LoVo (cell line): ENCODE results near the gene AKAP9.
"Not testable (repeated sequence)": the region's sequence is repeated elsewhere in the genome, so short reads cannot be mapped to it uniquely, and the experiment has no call there.

Experiments used
- DNase-seq: peaks from one replicate; pipeline ENCODE4 v3.0.0-alpha.2; 2016; ENCODE audit warnings: low spot score

AKAP9 gene

DNA sequence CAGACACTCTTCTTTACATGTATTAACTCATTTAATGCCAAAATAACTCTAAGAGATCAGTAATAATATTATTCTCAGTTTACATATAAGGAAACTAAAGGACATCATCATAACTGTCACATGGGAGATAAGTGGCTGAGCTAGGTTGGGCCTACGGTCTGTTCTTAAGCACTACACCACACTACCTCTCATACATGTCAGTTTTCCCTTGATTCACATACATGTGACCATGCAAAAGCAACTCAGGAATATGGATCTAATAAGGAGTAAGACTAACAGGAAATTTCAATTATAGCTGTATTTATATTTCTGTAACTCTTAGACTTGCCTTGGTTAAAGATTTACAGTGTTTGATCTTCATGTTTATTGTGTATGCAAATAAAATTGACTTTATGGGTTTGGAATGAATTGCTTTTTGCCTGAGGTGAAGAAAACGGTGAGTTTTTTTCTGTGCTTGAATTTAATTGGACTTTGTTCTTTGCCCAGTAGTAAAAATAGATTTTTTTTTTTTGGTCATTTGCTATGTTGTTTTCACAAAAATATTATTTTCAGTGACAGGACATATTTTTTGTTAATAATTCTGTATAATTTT is 123.9 kb downstream of the AKAP9 start:
- DNase-seq, result peak; percentile 29

DNA sequence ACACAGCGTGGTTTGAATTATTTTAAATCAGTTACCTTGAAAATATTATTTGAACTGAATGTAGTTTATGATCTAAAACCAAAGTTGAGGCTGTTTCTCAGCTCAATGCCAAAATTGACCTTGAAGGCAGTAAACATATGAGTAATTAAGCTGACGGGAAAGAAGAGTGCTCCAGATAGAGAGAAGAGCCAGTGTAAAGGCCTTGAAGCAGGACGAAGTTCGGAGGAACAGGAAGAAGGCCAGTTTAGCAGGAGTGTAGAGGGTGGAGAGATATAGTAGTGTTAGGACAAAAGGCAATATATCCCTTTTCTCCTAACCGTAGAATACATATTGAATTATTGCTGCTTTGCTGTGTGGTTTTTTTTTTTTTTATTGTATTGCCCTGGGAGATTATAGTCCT is 130.4 kb downstream of the AKAP9 start:
- no peak for DNase-seq

DNA sequence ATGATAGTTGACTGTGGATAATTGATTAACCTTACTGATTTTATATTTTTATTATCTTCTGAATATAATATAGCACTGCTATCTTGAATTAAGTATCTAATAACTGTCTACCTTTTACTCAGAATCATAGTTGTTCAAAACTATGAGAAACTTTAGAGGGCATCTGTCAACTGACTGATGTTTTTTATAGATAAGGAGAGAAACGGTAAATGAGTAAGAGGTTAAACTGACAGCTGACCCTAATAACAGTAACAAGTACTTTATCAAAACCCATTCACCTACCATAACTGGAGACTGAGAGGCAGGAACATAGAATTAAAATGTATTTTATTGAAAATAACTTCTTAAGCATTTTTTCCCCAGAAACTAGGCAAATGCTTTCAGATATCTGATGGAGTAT is 131.5 kb downstream of the AKAP9 start:
- DNase-seq, result no peak

DNA sequence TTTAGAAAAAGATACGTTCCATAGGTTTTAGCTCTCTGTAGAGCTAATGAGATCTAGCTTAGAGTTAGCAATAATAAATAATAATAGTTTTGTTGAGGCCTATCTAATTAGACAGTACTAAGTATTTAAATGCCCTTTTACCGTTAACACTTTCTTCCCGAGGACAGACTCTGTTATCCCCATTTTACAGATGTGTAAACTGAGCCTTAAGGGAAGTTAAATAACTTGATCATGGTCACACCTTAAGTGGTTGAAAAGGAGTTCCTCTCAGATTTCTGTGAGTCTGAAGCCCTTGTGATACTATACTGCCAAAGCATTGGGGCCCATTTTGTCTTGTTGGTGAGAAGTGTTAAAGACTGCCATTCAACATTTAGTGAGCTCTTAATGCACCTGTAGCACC is 132.0 kb downstream of the AKAP9 start:
- DNase-seq, result no peak

DNA sequence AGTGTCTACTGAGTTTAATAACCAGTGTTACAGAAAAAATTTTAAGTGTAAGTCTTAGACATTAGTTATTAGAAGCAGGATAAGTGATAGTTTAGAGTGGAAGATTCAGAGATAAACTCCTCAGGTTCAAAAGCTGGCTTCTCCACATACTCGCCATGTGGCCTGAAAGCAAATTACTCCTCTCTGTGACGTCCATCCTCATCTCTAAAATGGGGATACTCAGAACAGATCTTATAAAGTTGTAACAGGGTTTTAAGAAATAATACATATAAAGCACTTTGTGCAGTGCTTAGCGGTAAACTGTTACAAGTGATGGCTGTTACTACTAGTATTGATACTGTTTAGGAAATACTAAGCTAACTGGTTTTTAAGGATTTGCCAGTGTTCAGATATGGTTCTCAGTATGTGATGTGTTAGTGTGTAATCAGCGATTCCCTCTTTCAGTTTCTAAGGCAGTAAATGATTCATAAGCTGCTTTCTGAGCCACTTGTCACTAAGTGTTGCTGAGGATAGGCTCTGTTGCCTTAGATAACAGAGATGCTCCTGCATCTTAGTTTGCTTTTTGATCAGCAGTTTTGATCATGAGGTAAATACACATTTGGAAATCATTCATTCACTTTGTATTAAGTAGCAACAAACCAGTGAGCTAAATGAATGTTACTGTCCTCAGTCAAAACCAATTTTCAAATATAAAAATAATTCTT is 134.9 kb downstream of the AKAP9 start:
- DNase-seq, result peak; percentile 23

DNA sequence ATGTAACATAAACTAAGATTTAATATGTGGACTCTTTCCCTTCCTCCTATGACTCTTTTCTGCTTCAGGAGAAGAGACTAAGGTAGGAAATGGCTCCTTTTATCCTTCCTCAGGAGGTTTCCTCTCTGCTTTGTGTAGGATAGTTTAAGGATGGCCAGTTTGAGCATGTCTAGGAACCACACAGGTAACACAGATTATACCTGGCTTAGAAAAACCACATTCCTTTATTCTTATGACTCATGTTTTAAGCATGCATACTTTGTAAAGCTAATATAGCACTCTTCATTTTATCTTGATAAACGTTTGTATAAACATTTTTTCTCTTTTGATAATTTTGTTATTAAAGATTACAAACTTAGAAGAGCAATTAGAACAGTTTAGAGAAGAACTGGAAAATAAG is 135.8 kb downstream of the AKAP9 start:
- peak; percentile 54 for DNase-seq

DNA sequence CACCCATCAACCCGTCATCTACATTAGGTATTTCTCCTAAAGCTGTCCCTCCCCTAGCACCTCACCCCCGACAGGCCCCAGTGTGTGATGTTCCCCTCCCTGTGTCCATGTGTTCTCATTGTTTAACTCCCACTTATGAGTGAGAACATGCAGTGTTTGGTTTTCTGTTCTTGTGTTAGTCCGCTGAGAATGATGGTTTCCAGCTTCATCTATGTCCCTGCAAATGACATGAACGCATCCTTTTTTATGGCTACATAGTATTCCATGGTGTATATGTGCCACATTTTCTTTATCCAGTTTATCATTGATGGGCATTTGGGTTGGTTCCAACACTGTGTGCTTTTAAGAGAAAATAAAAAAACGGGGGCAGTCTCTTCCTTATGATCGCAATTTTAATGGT is 143.3 kb downstream of the AKAP9 start:
- not testable (repeated sequence) for DNase-seq

DNA sequence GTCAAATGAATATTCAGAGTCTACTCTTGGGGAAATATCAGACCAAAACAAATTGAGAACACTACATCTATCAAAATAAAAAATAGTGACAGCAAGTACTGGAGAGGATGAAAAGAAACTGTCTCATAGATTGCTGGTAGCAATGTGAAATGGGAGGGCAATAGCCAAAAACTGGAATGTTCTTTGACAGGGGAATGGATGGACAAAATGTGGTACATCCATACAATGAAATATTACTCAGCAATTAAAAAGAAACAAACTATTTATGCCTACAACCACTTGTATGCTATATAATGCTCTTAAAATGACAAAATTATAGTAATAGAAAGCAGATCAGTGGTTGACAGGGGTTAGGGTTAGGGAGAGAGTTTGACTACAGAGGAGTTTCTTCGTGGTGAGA is 147.6 kb downstream of the AKAP9 start:
- DNase-seq, result no peak

DNA sequence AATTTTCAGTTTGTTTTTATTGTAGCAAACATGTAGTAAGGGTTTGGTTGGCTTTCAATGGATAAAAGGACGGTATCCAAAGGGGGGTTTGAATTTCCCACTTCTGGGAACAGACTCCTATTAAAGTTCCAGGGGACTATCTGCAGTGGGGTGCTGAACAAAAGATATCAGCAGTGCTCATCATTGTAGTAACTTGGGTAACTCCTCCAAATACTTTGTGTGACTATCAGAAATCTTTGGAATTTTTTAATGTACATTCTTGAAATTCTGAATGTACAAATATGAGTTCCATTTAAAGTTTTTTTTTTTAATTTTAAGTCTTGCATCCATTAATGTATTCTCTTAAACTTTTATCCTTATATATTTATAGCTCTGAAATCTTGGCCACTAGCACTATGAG is 151.5 kb downstream of the AKAP9 start:
- no peak for DNase-seq

DNA sequence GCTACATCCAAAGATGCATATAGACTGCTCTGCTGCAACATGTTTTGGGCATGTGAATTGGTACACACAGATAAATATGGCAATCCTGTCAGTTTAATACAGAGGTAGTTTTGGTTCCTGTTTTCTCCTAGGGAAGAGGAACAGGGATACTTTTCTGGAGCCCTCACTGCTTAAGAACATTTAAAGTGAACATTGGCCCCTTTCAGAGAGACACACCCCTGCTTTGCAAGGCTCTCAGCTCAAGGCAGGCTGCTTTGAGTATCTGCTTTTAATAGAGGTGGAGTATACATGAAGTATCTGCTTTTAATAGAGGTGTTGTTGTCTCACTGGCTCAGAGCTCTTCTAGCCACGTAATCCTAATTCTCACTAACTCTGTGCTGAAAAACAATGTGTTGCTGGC is 154.7 kb downstream of the AKAP9 start:
- no peak for DNase-seq

DNA sequence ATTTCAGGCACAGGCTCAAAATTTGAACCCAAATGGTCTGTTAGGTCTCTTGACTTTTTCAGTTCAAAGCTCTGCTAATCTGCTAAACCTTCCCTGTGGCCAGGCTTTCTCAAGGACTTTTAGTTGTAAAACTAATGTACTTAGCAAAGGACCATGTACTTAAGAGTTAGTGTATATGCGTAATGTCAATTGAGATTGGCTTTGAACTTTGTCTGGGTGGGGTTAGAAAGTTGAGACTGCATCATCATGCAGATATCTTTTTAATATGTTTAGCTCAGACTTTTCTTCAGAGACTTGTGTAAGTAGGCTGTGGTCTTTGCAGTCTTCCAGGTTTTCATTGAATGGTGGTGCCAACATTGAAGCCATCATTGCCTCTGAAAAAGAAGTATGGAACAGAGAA is 159.9 kb downstream of the AKAP9 start:
- DNase-seq, result no peak

DNA sequence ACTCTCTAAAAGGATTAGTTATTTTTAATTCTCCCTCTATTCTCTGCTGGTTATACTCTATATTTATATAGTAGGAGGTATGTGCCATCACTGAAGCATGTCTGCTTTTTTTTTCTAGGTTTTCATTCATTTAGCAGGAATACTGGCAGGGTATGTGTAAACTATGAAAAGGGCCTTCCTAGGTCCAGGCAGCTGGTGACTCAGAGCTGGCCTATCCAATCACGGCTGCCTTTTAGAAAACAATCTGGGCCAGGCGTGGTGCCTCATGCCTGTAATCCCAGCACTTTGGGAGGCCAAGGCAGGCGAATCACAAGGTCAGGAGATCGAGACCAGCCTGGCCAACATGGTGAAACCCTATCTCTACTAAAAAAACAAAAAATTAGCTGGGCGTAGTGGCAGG is 162.2 kb downstream of the AKAP9 start:
- not testable (repeated sequence) for DNase-seq

DNA sequence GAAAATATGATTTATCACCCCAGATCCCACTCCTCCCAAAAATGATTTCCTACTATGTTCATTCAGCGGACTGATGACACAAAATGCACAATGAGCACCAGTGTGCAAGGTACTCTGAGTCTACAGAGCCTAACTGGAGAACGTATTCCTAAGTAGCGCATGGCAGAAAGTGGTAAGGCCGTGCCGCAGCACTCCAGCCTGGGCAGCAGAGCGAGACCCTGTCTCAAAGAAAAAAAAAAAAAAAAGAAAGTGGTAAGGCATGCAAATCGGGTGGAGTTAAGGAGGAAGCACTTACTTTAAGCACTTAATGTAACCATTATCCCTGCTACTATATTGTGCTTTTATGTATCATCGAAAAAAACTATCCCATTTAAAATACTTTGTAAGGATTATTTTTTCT is 168.2 kb downstream of the AKAP9 start:
- no peak for DNase-seq

DNA sequence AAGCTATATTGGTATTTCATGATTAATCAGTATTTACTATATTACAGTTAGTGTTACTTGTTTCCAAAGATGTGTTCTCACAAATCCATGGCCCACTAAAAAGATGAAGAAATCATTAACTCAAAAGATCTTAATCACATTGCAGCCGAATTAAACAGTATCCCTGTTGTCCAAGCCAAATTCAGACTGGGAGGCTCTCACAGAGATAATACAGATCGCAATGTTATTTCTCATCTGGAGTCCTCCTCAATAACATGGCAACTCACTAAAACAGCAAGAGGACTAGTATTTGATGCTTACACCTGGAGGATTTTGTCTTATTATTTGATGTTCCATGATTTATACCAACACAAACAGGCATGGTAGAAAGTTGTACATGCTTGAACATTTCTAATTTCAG is 170.2 kb downstream of the AKAP9 start:
- no peak for DNase-seq

DNA sequence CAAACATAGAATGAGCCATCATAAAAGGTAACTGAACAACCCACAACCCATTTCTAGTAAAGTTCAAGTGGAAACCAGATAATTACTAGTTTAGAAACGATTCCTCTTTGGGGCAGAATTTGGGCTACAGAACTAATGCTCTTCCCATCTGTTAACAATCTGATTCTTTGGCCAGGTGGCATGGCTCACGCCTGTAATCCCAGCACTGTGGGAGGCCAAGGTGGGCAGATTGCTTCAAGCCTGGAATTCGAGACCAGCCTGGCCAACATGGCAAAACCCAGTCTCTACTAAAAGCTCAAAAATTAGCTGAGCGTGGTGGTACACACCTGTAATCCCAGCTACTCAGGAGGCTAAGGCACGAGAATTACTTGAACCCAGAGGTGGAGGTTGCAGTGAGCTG is 175.2 kb downstream of the AKAP9 start:
- no peak for DNase-seq

DNA sequence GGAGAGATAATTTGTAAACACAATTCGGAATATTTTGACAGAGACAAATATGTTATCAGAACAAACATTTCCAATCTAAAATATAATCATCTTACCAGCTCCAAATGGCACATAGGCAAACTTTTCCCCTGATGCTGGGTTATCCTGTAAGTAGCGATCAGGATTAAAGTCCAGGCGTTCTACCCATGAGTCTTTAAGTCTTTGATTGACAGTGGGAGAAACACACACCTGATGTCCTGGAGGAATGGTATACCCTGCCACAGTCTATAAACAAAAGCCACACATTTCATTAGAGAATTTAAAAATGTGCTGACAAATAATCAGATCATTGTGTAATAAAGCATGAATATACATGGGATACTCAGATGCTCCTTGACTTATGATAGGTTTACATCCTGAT is 176.3 kb downstream of the AKAP9 start:
- DNase-seq, result no peak

DNA sequence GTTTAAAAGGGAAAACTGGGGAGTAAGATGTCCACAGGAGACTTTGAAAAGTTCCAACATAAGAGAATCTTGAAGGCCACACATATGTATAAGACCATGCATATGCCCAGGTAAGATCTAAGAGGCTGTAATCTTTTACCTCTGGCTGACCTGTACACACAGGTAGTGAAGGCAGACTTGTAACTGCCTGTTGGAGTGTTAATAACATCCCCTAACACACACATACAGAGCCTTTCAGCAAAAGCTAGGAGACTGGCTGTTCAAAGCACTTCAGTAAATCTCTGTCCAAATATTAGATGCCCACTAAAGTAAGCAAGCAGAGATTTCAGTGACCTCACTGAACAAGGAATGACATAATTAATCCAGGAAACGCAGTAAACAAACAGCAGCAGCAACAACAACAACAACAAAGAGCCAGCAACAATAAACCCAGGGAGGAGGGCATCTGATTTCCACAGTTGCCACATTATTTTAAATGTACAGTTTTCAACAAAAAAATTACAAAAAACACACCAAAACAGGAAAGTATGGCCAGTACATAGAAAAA is 178.6 kb downstream of the AKAP9 start:
- DNase-seq, result no peak

DNA sequence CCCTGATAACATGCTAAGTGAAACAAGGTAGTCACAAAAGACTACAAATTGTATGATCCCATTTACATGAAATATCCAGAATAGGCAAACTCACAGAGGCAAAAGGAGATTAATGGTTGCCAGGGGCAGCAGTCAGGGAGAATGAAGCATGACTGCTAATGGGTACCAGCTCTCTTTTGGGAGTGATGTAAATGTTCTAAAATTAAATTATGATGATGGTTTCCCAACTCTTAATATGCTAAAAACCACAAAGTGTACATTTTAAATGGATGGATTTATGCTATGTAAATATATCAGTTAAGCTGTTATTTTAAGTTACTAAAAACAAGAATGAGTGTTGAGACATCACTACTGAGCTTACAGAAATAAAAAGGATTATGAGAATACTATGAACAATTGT is 181.0 kb downstream of the AKAP9 start:
- DNase-seq, result no peak

DNA sequence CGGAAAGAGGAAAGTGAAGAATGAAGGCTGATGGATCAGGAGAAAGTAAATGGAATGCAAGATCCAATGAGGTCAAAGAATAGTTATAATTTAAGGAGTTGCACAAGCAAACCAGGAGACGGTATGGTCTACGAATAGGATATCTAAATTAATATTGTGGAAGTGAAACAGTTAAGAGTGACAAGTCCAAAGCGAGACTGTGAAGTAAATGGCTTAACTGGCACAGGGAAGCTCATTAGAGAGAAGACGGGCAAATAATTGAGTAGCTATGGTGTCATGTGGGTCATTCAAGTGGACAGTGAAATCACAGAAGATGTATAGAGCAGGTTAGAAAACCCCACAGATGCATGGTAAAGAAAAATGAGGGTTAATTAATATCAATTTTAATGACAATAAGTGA is 190.4 kb downstream of the AKAP9 start:
- no peak for DNase-seq

DNA sequence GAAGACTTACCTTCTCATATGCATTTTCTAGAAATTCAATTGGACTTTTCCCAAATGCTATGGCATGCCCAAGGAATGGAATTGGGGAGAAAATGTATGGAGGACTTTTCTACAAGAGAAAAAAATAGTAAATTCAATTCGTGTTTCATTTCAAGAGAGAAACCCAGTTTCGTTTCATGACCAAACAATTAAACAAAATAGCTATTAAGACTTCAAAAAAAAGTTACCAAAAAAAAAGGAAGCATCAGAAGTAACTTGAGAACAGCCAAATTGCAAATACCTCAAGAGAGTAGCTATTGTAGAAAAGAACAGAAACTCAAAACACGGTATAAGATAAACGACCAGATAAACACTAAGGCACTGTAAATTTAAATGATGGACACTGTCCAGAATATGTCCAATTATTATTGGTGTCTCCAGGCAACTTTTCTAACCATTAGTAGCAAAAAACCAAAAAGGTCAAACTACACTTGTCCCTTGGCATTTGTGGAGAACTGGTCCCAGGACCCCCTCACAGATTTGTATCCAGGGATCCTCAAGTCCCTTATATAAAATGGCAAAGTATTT is 191.2 kb downstream of the AKAP9 start:
- DNase-seq, result no peak

DNA sequence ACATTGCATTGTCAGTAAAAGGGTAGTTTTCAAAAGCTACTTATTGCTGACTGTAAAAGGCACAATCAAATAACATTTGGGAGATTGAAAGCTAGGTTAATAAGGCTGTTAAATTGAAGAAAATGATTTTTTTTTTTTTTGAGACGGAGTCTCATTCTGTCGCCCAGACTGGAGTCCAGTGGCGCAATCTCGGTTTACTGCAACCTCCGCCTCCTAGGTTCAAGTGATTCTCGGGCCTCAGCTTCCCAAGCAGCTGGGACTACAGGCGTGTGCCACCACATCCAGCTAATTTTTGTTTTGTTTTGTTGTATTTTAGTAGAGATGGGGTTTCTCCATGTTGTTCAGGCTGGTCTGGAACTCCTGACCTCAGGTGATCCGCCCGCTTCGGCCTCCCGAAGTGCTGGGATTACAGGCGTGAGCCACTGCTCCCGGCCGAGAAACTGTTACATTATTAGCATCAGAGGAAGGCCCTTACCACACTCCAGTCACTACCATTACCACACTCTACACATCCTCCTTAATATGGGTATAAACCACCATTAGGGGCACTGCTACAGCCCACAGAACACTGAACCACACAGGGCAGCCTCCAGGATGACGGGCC is 192.6 kb downstream of the AKAP9 start:
- no peak for DNase-seq

DNA sequence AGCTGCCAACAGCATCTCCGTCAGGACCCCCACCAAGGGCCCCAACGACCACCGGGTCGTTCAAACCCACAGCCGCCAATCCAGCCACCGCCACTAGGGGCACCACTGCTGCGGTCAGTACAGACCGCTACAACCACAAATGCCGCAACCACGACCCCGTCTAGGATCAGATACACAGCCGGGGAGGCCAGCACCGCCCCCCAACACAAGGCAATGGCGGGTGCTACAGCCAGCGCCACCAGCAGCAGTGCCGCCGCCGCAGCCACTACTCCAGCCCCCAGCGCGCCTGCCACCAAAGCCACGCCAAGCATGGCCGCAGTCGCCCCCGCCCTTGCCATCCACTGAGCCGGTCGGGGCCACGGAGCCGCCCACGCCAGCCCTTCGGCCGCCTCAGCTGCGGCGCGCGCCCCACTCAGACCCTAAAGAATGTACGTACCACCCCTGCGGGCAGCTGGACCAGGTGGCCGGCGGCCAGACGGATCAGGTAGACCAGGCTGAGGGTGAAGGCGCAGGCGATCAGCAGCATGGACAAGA is 193.1 kb downstream of the AKAP9 start:
- peak; percentile 63 for DNase-seq
